ENCODE data around the gene CELA2B.

DNA sequence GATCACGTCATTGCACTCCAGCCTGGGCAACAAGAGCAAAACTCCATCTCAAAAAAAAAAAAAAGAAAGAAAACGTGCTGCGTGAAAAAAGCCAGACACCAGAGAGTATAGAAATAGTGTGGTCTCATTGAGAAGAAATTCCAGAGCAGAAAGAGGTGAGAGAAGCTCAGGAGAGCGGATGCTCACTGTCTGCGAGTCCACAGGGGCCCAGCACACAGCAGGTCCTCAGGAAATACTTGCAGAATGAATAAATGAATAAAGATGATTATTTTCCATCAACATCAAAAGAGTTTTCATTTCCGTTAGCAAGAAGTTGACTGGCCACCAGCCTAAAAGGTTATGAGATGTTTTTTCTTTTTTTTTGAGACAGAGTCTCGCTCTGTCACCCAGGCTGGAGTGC is 33.7 kb downstream of the CELA2B start:
- TF ChIP-seq CTCF (IDR thresholded peaks at IDR 0.05), result no peak
- TF ChIP-seq POLR2A (IDR thresholded peaks at IDR 0.05), result no peak
